CD8-positive, alpha-beta memory T cell (primary cell): ENCODE measurements around the gene BACH2. TPM values are rescaled to one million over a fixed set of nuclear protein-coding genes. Genes with fewer than 3 reads are reported as not detected.
"Not testable (repeated sequence)": the region's sequence is repeated elsewhere in the genome, so short reads cannot be mapped to it uniquely, and the experiment has no call there.

Experiments used
- CTCF ChIA-PET: fragments of 350-600 bp; sonication (Branson Sonifier 250); formaldehyde crosslinking; loops from one replicate; lab custom pipeline; 2021; ENCODE audit warnings: antibody characterized with exemption; lab: Charles Lee
- POLR2A ChIA-PET: fragments of 350-600 bp; sonication (Branson Sonifier 250); formaldehyde crosslinking; loops from one replicate; lab custom pipeline; 2021; ENCODE audit warnings: antibody characterized with exemption; lab: Charles Lee
- DNase-seq, 5 donors: peaks; one replicate each; pipeline versions ENCODE4 v3.0.0 to v3.0.0-alpha.2; 2020 to 2022; ENCODE audit warnings: mixed read lengths in 1 of 5
- H3K27ac ChIP-seq: one replicate; pipeline ENCODE4 v1.7.0; 2013; ENCODE audit warnings: low read depth, mild to moderate bottlenecking, low read length, moderate library complexity
- H3K27me3 ChIP-seq: 2 replicates; pipeline ENCODE4 v1.7.0; 2013; ENCODE audit warnings: low read length, mild to moderate bottlenecking; ENCODE audit not compliant: insufficient read depth, poor library complexity, severe bottlenecking
- H3K36me3 ChIP-seq: 2 replicates; pipeline ENCODE4 v1.7.0; 2013; ENCODE audit warnings: mild to moderate bottlenecking, low read length, moderate library complexity; ENCODE audit not compliant: insufficient read depth
- H3K4me1 ChIP-seq: 2 replicates; pipeline ENCODE4 v1.7.0; 2013; ENCODE audit warnings: mild to moderate bottlenecking, low read length, moderate library complexity; ENCODE audit not compliant: insufficient read depth
- H3K4me3 ChIP-seq: 2 replicates; pipeline ENCODE4 v1.7.0; 2013; ENCODE audit warnings: mild to moderate bottlenecking, low read length
- H3K9me3 ChIP-seq: 2 replicates; pipeline ENCODE4 v1.7.0; 2013; ENCODE audit warnings: mild to moderate bottlenecking, low read length
- H3K27ac Mint-ChIP-seq, 8 donors: one replicate each; pipeline ENCODE4 v1.8.0; 2020 to 2021; ENCODE audit warnings: mixed read lengths in 8 of 8, mild to moderate bottlenecking in 6 of 8, inconsistent platforms in 3 of 8, moderate library complexity in 3 of 8
- H3K27me3 Mint-ChIP-seq, 2 donors: one replicate each; pipeline ENCODE4 v1.8.0; 2020 to 2021; ENCODE audit warnings: mixed read lengths in 2 of 2, mild to moderate bottlenecking in 1 of 2, moderate library complexity in 1 of 2
- H3K36me3 Mint-ChIP-seq, 3 donors: one replicate each; pipeline ENCODE4 v1.8.0; 2020 to 2021; ENCODE audit warnings: mixed read lengths in 3 of 3, inconsistent platforms in 1 of 3, mild to moderate bottlenecking in 1 of 3
- H3K4me1 Mint-ChIP-seq, 3 donors: one replicate each; pipeline ENCODE4 v1.8.0; 2020 to 2021; ENCODE audit warnings: mixed read lengths in 3 of 3, inconsistent platforms in 1 of 3, mild to moderate bottlenecking in 1 of 3
- H3K4me3 Mint-ChIP-seq, 7 donors: one replicate each; pipeline ENCODE4 v1.8.0; 2020 to 2021; ENCODE audit warnings: mixed read lengths in 7 of 7, mild to moderate bottlenecking in 6 of 7, moderate library complexity in 4 of 7, inconsistent platforms in 2 of 7
- H3K9me3 Mint-ChIP-seq, 5 donors: one replicate each; pipeline ENCODE4 v1.8.0; 2020 to 2022; ENCODE audit warnings: mixed read lengths in 5 of 5, mild to moderate bottlenecking in 3 of 5, moderate library complexity in 2 of 5, inconsistent platforms in 1 of 5
- polyA plus RNA-seq: library from polyadenylated mRNA; unstranded; fragments of 300-500 nt; fragmentation: Illumina TruSeq; gene quantifications from one replicate; pipeline ENCODE4 v1.2.3, GENCODE V29; 2021
- total RNA-seq, 2 experiments: library from RNA; stranded (reverse); gene quantifications; one replicate each; pipeline ENCODE4 v1.2.3, GENCODE V29; 2021

Gene BACH2
- total and polyA plus RNA-seq, 3 experiments from 2014 or later = 7.4 to 41.8 (median 39.9) TPM

DNA sequence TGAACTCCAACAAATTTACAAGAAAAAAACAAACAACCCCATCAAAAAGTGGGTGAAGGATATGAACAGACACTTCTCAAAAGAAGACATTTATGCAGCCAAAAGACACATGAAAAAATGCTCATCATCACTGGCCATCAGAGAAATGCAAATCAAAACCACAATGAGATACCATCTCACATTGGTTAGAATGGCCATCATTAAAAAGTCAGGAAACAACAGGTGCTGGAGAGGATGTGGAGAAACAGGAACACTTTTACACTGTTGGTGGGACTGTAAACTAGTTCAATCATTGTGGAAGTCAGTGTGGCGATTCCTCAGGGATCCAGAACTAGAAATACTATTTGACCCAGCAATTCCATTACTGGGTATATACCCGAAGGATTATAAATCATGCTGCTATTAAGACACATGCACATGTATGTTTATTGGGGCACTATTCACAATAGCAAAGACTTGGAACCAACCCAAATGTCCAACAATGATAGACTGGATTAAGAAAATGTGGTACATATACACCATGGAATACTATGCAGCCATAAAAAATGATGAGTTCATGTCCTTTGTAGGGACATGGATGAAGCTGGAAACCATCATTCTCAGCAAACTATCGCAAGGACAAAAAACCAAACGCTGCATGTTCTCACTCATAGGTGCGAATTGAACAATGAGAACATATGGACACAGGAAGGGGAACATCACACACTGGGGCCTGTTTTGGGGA, 264.0 kb downstream of the BACH2 start:
- H3K4me3 Mint-ChIP-seq, H3K36me3 Mint-ChIP-seq, POLR2A ChIA-PET, H3K27ac ChIP-seq, H3K4me3 ChIP-seq, H3K36me3 ChIP-seq, CTCF ChIA-PET, H3K9me3 Mint-ChIP-seq, DNase-seq, H3K27me3 Mint-ChIP-seq, H3K9me3 ChIP-seq, H3K27me3 ChIP-seq: not testable (repeated sequence)
- peaks cover 43% of the 10 kb centered on the region for H3K4me1 ChIP-seq
- Mint-ChIP-seq H3K4me1 (peaks cover 54 to 66% (median 62%) of the 10 kb centered on the region in 3 donors), H3K27ac (peak overlapping the region in 1 of 8 donors; percentile 41)

DNA sequence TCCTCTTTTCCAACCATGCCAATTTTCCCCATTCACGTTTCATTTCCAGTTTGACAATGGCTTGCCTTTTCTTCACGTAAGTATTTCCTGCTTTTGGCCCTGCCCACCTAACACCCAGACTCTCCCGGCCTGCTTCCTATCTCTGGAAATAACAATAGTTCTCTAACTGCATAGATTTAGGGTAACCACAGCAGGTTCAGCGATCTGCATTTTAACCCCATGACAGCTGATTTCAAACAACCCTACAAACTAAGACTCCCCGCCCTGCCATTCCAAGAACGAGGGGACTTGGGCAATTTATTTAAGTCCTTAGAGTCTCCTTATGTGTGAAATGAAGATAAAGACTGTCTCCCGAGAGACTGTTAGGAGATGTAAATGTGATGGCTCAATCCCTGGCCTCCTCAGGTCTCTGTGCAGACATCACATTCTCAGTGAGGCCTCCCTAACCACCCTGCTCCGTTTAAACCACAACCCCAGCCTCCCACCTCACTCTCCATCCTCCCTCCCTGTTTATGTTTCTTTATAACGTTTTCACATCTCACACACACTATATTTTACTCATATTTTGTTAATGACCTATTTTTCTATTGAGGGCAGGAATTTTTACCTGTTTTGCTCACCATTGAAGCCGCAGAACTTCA, 267.5 kb downstream of the BACH2 start:
- POLR2A ChIA-PET = no interaction called here
- no peaks in the 10 kb centered on the region for H3K27me3 ChIP-seq
- no peaks in the 10 kb centered on the region for H3K9me3 ChIP-seq
- Mint-ChIP-seq H3K4me3 (peak overlapping the region in 6 of 7 donors; percentile 3 to 61 (median 36)), H3K4me1 (peaks cover 55 to 63% (median 59%) of the 10 kb centered on the region in 3 donors), H3K36me3 (peaks cover 3 to 15% (median 6%) of the 10 kb centered on the region in 3 donors), H3K27ac (peak overlapping the region in 4 of 8 donors; percentile 1 to 59 (median 26)), H3K9me3 (peaks cover 0 to 5% (median 0%) of the 10 kb centered on the region in 5 donors), H3K27me3 (no peaks in the 10 kb centered on the region)
- CTCF ChIA-PET = no interaction called here
- peaks cover 35% of the 10 kb centered on the region for H3K4me1 ChIP-seq
- no peaks in the 10 kb centered on the region for H3K36me3 ChIP-seq
- H3K4me3 ChIP-seq = no peak overlapping the region
- DNase-seq = no peak
- H3K27ac ChIP-seq = no peak overlapping the region

GRCh38 chr6:90028066-90028778, 268.4 kb downstream of the BACH2 start:
- H3K27ac Mint-ChIP-seq = peak overlapping the region in 3 of 8 donors; percentile 27 to 64 (median 43)
- CTCF ChIA-PET = no interaction called here
- H3K4me3 Mint-ChIP-seq = peak overlapping the region in 1 of 7 donors; percentile 60
- DNase-seq = no peak
- Histone ChIP-seq H3K4me3 (no peak overlapping the region), H3K27me3 (no peaks in the 10 kb centered on the region), H3K27ac (no peak overlapping the region), H3K36me3 (no peaks in the 10 kb centered on the region), H3K4me1 (peaks cover 33% of the 10 kb centered on the region), H3K9me3 (no peaks in the 10 kb centered on the region)
- peaks cover 47 to 61% (median 51%) of the 10 kb centered on the region in 3 donors for H3K4me1 Mint-ChIP-seq
- peaks cover 6 to 16% (median 10%) of the 10 kb centered on the region in 3 donors for H3K36me3 Mint-ChIP-seq
- H3K9me3 Mint-ChIP-seq = peaks cover 0 to 5% (median 0%) of the 10 kb centered on the region in 5 donors
- H3K27me3 Mint-ChIP-seq = no peaks in the 10 kb centered on the region
- POLR2A ChIA-PET = no interaction called here

- Mint-ChIP-seq H3K27ac (peak overlapping the region in 1 of 8 donors; percentile 2), H3K4me1 (peaks cover 47 to 63% (median 51%) of the 10 kb centered on the region in 3 donors), H3K27me3 (no peaks in the 10 kb centered on the region), H3K4me3 (peak overlapping the region in 1 of 7 donors; percentile 73), H3K9me3 (no peaks in the 10 kb centered on the region), H3K36me3 (peaks cover 6 to 15% (median 10%) of the 10 kb centered on the region in 3 donors)
- no peaks in the 10 kb centered on the region for H3K27me3 ChIP-seq
- ChIA-PET POLR2A (no interaction called here), CTCF (no interaction called here)
- H3K9me3 ChIP-seq = no peaks in the 10 kb centered on the region
- H3K27ac ChIP-seq = no peak overlapping the region
- H3K4me3 ChIP-seq = no peak overlapping the region
- peaks cover 33% of the 10 kb centered on the region for H3K4me1 ChIP-seq
- H3K36me3 ChIP-seq = no peaks in the 10 kb centered on the region
- DNase-seq = no peak
Observed at GRCh38 chr6:90026216-90026615, 270.4 kb downstream of the BACH2 start.

DNA sequence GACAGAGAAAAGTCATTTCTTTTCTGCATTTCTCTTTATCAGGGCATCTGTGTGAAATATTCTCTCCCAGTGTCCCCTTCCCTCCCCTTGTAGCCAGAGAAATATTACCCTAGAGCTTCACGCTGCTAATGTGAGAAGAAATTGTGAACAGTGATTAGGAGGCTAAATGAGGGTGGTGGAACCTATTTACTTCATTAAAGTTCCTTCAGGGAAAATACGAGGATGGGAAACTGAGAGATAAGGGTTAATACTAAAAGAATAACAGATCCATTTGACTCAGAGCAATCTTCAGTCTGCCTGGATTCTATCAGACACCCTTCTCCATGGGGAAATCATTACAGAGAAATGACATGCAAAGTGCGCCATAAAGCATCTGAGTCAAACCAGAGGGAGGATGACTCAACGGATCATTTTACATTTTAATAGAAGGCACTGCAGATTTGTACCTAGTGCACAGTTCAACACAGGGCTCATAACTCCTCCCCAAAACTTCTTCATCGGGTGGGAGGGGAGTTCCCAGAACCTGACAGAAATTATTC, 271.1 kb downstream of the BACH2 start:
- ChIA-PET CTCF (no interaction called here), POLR2A (no interaction called here)
- Histone ChIP-seq H3K36me3 (no peaks in the 10 kb centered on the region), H3K27me3 (no peaks in the 10 kb centered on the region), H3K9me3 (no peaks in the 10 kb centered on the region), H3K4me1 (peaks cover 33% of the 10 kb centered on the region), H3K4me3 (no peak overlapping the region), H3K27ac (no peak overlapping the region)
- Mint-ChIP-seq H3K27me3 (no peaks in the 10 kb centered on the region), H3K9me3 (no peaks in the 10 kb centered on the region), H3K4me3 (no peak overlapping the region), H3K27ac (peak overlapping the region in 1 of 8 donors; percentile 48), H3K4me1 (peaks cover 49 to 63% (median 51%) of the 10 kb centered on the region in 3 donors), H3K36me3 (peaks cover 6 to 15% (median 12%) of the 10 kb centered on the region in 3 donors)
- no peak for DNase-seq

DNA sequence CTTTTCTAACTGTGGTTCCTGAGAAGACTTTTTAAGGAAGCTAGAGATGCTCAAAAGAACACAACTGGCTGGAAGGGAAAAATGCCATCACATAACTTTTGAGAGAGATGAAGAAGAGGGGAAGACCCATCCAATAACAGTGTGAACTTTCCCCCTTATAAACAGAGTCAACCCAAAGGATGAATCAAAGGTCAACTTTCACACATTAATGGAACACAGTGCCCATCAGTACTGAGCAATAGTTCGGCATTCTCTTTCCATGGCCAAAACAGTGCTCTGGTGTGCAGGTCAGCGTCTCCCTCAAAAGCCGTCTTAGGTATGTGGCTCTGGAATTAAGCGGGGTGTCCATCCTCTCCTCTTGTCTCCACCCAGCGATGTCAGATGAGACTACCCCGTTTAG, 272.0 kb downstream of the BACH2 start:
- peaks cover 27% of the 10 kb centered on the region for H3K4me1 ChIP-seq
- H3K27me3 ChIP-seq = no peaks in the 10 kb centered on the region
- no peak overlapping the region for H3K4me3 ChIP-seq
- peaks cover 6 to 21% (median 18%) of the 10 kb centered on the region in 3 donors for H3K36me3 Mint-ChIP-seq
- no peaks in the 10 kb centered on the region for H3K36me3 ChIP-seq
- H3K9me3 Mint-ChIP-seq = no peaks in the 10 kb centered on the region
- H3K9me3 ChIP-seq = no peaks in the 10 kb centered on the region
- no peak overlapping the region for H3K27ac ChIP-seq
- DNase-seq = no peak
- H3K27ac Mint-ChIP-seq = peak overlapping the region in 1 of 8 donors; percentile 17
- CTCF ChIA-PET = no interaction called here
- POLR2A ChIA-PET = no interaction called here
- peaks cover 42 to 60% (median 42%) of the 10 kb centered on the region in 3 donors for H3K4me1 Mint-ChIP-seq
- no peak overlapping the region for H3K4me3 Mint-ChIP-seq
- no peaks in the 10 kb centered on the region for H3K27me3 Mint-ChIP-seq

GRCh38 chr6:90021711-90022110, 274.9 kb downstream of the BACH2 start:
- Mint-ChIP-seq H3K4me1 (peaks cover 17 to 32% (median 22%) of the 10 kb centered on the region in 3 donors), H3K27me3 (no peaks in the 10 kb centered on the region), H3K4me3 (no peak overlapping the region), H3K36me3 (peaks cover 6 to 29% (median 25%) of the 10 kb centered on the region in 3 donors), H3K9me3 (no peaks in the 10 kb centered on the region), H3K27ac (no peak overlapping the region)
- no peaks in the 10 kb centered on the region for H3K36me3 ChIP-seq
- no peak overlapping the region for H3K27ac ChIP-seq
- ChIA-PET POLR2A (no interaction called here), CTCF (no interaction called here)
- peaks cover 3% of the 10 kb centered on the region for H3K4me1 ChIP-seq
- no peak overlapping the region for H3K4me3 ChIP-seq
- no peaks in the 10 kb centered on the region for H3K9me3 ChIP-seq
- no peaks in the 10 kb centered on the region for H3K27me3 ChIP-seq
- DNase-seq = no peak
